HG02943 (cell line): Measurements from ENCODE around the gene ADAMTS9.

ENCODE experiments used
- ATAC-seq: cut with Tn5 transposase; IDR thresholded peaks from one replicate; pipeline ENCODE4 v1.9.1; 2021; ENCODE audit warnings: mild to moderate bottlenecking, low read depth, moderate library complexity; ENCODE audit not compliant: unreplicated experiment

Gene ADAMTS9

GRCh38 chr3:64501298-64501906 lies 186.4 kb downstream of the ADAMTS9 start:
- no peak for ATAC-seq

- ATAC-seq = no peak
These were observed 190.9 kb downstream of the ADAMTS9 start for GRCh38 chr3:64496786-64497490.

- no peak for ATAC-seq
These were observed 191.9 kb downstream of the ADAMTS9 start for GRCh38 chr3:64495781-64496334.

GRCh38 chr3:64495121-64495780 lies 192.5 kb downstream of the ADAMTS9 start:
- ATAC-seq = no peak

GRCh38 chr3:64494526-64494925 lies 193.3 kb downstream of the ADAMTS9 start:
- no peak for ATAC-seq

GRCh38 chr3:64493149-64493548 lies 194.7 kb downstream of the ADAMTS9 start:
- no peak for ATAC-seq

- no peak for ATAC-seq
These were observed 196.0 kb downstream of the ADAMTS9 start for GRCh38 chr3:64491843-64492242.

- ATAC-seq = no peak
These were observed 197.5 kb downstream of the ADAMTS9 start for GRCh38 chr3:64490180-64490724.

GRCh38 chr3:64489361-64490044 lies 198.3 kb downstream of the ADAMTS9 start:
- ATAC-seq = no peak

GRCh38 chr3:64488939-64489338 lies 198.9 kb downstream of the ADAMTS9 start:
- no peak for ATAC-seq

GRCh38 chr3:64484289-64484992 lies 203.4 kb downstream of the ADAMTS9 start:
- peak; percentile 95 for ATAC-seq

GRCh38 chr3:64483467-64483866 lies 204.3 kb downstream of the ADAMTS9 start:
- no peak for ATAC-seq

GRCh38 chr3:64475037-64475436 lies 212.8 kb downstream of the ADAMTS9 start:
- ATAC-seq = no peak

- ATAC-seq = no peak
These were observed 214.3 kb downstream of the ADAMTS9 start for GRCh38 chr3:64473466-64473865.

- ATAC-seq = no peak
These were observed 217.4 kb downstream of the ADAMTS9 start for GRCh38 chr3:64470436-64470835.

GRCh38 chr3:64467255-64467944 lies 220.4 kb downstream of the ADAMTS9 start:
- ATAC-seq = no peak
